ENCODE measurements around the gene SMARCC1. TPM values are rescaled to one million over a fixed set of nuclear protein-coding genes. Genes with fewer than 3 reads are reported as not detected.

SMARCC1 gene
- total RNA-seq, 2 donors from 2014 or later = 93.8 to 130 TPM

GRCh38 chr3:47601281-47601680 lies 180.4 kb downstream of the SMARCC1 start:
- H3K9me3 Mint-ChIP-seq = no peaks in the 10 kb centered on the region
- H3K4me1 Mint-ChIP-seq (ENCODE audit: low read depth in 2 of 2) = peaks cover 0 to 3% of the 10 kb centered on the region in 2 donors
- peaks cover 4% of the 10 kb centered on the region for H3K36me3 Mint-ChIP-seq

GRCh38 chr3:47594792-47595191 lies 186.9 kb downstream of the SMARCC1 start:
- Mint-ChIP-seq H3K27ac (no peak overlapping the region), H3K27me3 (no peaks in the 10 kb centered on the region), H3K4me3 (no peak overlapping the region), H3K36me3 (no peaks in the 10 kb centered on the region), H3K4me1 (ENCODE audit: low read depth in 2 of 2) (no peaks in the 10 kb centered on the region), H3K9me3 (no peaks in the 10 kb centered on the region)
- ATAC-seq (no peak), DNase-seq (ENCODE audit: low spot score) (no peak)

More at GRCh38 chr3:47601281-47601680, 180.4 kb downstream of the SMARCC1 start:
- DNase-seq (ENCODE audit: low spot score) (no peak), ATAC-seq (no peak)
- H3K4me3 Mint-ChIP-seq = no peak overlapping the region
- H3K27ac Mint-ChIP-seq = peak overlapping the region in 1 of 2 donors; percentile 9
- H3K27me3 Mint-ChIP-seq = no peaks in the 10 kb centered on the region

GRCh38 chr3:47592066-47592795 lies 189.5 kb downstream of the SMARCC1 start:
- DNase-seq (ENCODE audit: low spot score) (no peak), ATAC-seq (no peak)
- Mint-ChIP-seq H3K27ac (no peak overlapping the region), H3K4me1 (ENCODE audit: low read depth in 2 of 2) (no peaks in the 10 kb centered on the region), H3K27me3 (no peaks in the 10 kb centered on the region), H3K36me3 (no peaks in the 10 kb centered on the region), H3K9me3 (no peaks in the 10 kb centered on the region), H3K4me3 (no peak overlapping the region)

DNA sequence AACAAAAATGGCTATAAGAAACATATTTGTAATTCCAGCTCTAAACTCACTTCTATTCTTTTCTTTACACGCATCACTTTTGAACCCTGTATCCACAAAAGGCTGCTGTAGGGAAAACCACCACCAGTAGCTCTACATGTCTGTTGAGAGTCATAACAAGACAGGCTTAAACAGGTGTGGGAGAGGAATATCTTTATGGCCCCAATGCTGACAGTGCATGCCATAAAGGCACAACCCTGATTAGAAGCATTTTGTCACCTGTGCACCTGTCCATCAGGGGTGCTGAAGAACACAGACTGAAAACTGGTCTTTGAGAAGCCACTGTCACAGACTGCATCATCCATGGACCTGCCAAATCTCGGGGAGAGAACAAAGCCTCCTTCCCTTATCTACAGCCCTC lies 191.5 kb downstream of the SMARCC1 start:
- DNase-seq (ENCODE audit: low spot score) (no peak), ATAC-seq (no peak)
- no peaks in the 10 kb centered on the region for H3K27me3 Mint-ChIP-seq
- H3K9me3 Mint-ChIP-seq = no peaks in the 10 kb centered on the region
- H3K27ac Mint-ChIP-seq = peak overlapping the region in 1 of 2 donors; percentile 3
- peaks cover 4% of the 10 kb centered on the region for H3K36me3 Mint-ChIP-seq
- H3K4me1 Mint-ChIP-seq (ENCODE audit: low read depth in 2 of 2) = no peaks in the 10 kb centered on the region
- H3K4me3 Mint-ChIP-seq = no peak overlapping the region

DNA sequence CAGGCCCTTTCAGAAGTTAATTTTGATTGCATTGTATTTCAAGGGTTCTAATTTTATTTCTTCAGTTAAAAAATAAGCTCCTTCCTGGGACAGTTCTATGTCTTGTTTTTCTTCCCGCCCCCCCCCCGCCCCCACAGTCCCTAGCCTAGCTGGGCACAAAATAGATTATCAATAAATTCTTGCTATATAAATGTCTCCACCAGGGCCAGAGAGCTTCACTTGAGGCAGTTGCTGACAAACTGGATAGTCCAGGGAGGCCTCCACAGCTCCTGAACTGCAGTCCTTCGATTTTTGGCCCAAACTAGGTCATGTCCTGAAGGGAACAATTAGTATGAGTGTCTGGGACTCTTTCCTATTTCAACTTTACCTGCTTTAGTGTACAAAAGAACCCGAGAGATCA lies 193.1 kb downstream of the SMARCC1 start:
- peaks cover 4% of the 10 kb centered on the region for H3K36me3 Mint-ChIP-seq
- H3K4me1 Mint-ChIP-seq (ENCODE audit: low read depth in 2 of 2) = no peaks in the 10 kb centered on the region
- DNase-seq (ENCODE audit: low spot score) (no peak), ATAC-seq (no peak)
- H3K9me3 Mint-ChIP-seq = no peaks in the 10 kb centered on the region
- H3K27ac Mint-ChIP-seq = no peak overlapping the region
- no peaks in the 10 kb centered on the region for H3K27me3 Mint-ChIP-seq
- H3K4me3 Mint-ChIP-seq = no peak overlapping the region

DNA sequence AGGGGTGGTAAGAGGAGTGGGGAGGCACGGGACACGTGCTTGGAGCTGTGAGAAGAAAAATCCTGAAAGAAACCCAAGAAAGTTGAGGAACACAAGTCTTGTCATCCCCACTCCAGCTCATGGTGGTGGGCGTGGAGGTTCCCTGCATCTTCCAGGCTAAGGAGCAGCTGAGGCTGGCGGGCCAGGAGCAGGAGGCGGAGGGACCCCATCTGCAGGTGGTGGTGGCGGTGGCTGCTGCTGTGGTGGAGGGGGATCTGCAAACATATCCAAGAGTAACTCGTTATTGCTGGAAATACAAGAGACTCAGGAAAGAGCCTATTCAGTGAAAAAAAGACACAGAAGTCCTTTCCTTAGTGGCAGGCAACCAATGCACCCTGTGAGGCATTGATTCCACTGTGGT lies 193.6 kb downstream of the SMARCC1 start:
- Mint-ChIP-seq H3K27ac (no peak overlapping the region), H3K4me3 (no peak overlapping the region), H3K27me3 (no peaks in the 10 kb centered on the region), H3K4me1 (ENCODE audit: low read depth in 2 of 2) (no peaks in the 10 kb centered on the region), H3K36me3 (peaks cover 4% of the 10 kb centered on the region), H3K9me3 (no peaks in the 10 kb centered on the region)
- ATAC-seq (no peak), DNase-seq (ENCODE audit: low spot score) (no peak)

DNA sequence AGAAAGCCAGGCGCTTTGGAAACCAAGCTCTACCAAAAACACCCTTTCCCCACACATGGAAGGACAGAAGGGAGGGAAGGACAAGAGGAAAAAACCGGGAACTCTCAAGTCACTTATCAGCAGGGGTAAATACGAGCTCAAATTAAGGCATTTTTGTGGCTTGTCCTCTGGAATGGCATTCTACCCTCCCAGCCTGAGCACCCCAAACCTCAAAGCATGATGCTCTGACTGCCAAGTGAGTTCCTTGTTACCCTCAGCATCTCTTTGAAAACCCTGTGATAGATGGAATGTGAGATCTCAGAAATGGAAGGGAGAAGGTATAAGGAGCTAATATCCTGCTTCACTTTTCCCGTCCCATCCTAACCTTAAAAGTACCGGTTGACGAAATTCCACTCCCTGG lies 194.9 kb downstream of the SMARCC1 start:
- Mint-ChIP-seq H3K4me1 (ENCODE audit: low read depth in 2 of 2) (no peaks in the 10 kb centered on the region), H3K36me3 (peaks cover 4% of the 10 kb centered on the region), H3K4me3 (no peak overlapping the region), H3K27me3 (no peaks in the 10 kb centered on the region), H3K9me3 (no peaks in the 10 kb centered on the region), H3K27ac (no peak overlapping the region)
- DNase-seq (ENCODE audit: low spot score) (no peak), ATAC-seq (no peak)

- H3K9me3 Mint-ChIP-seq = no peaks in the 10 kb centered on the region
- H3K4me3 Mint-ChIP-seq = no peak overlapping the region
- peaks cover 4% of the 10 kb centered on the region for H3K36me3 Mint-ChIP-seq
- H3K27ac Mint-ChIP-seq = no peak overlapping the region
- H3K4me1 Mint-ChIP-seq (ENCODE audit: low read depth in 2 of 2) = no peaks in the 10 kb centered on the region
- DNase-seq (ENCODE audit: low spot score) (no peak), ATAC-seq (no peak)
- peaks cover 7 to 15% of the 10 kb centered on the region in 2 donors for H3K27me3 Mint-ChIP-seq
Measured at GRCh38 chr3:47583320-47584075, 198.2 kb downstream of the SMARCC1 start.

GRCh38 chr3:47581835-47582234 lies 199.9 kb downstream of the SMARCC1 start:
- H3K36me3 Mint-ChIP-seq = peaks cover 4% of the 10 kb centered on the region
- no peak overlapping the region for H3K4me3 Mint-ChIP-seq
- H3K27ac Mint-ChIP-seq = no peak overlapping the region
- no peak for DNase-seq (ENCODE audit: low spot score)
- H3K4me1 Mint-ChIP-seq (ENCODE audit: low read depth in 2 of 2) = no peaks in the 10 kb centered on the region
- no peak for ATAC-seq
- H3K27me3 Mint-ChIP-seq = peaks cover 10 to 15% of the 10 kb centered on the region in 2 donors
- H3K9me3 Mint-ChIP-seq = no peaks in the 10 kb centered on the region

- Mint-ChIP-seq H3K4me1 (ENCODE audit: low read depth in 2 of 2) (no peaks in the 10 kb centered on the region), H3K9me3 (no peaks in the 10 kb centered on the region), H3K27me3 (peaks cover 10 to 15% of the 10 kb centered on the region in 2 donors), H3K27ac (no peak overlapping the region), H3K36me3 (peaks cover 4% of the 10 kb centered on the region), H3K4me3 (no peak overlapping the region)
- ATAC-seq (no peak), DNase-seq (ENCODE audit: low spot score) (no peak)
Measured at GRCh38 chr3:47581422-47581821, 200.3 kb downstream of the SMARCC1 start.

DNA sequence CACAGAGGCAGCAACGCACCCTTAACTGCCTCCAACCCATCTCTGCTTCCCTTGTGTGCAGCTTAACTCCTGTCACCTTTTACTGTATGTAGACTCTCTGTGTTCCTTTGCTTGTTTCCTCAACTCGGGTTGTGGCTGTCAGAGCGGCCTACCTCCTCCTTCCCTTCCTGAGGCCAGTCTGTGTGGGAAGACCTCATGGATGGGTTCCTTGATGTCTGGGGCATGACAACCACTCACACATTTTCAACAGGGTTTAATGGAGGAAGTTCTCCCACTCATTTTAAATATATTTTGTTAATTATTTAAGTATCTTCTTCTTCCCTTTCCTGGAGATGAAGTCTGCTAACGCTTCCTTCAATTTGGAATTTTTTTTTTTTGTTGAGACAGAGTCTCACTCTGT lies 201.2 kb downstream of the SMARCC1 start:
- peak overlapping the region; percentile 30 for H3K4me3 Mint-ChIP-seq
- H3K36me3 Mint-ChIP-seq = no peaks in the 10 kb centered on the region
- ATAC-seq (no peak), DNase-seq (ENCODE audit: low spot score) (no peak)
- no peaks in the 10 kb centered on the region for H3K9me3 Mint-ChIP-seq
- peaks cover 12 to 15% of the 10 kb centered on the region in 2 donors for H3K27me3 Mint-ChIP-seq
- no peaks in the 10 kb centered on the region for H3K4me1 Mint-ChIP-seq (ENCODE audit: low read depth in 2 of 2)
- no peak overlapping the region for H3K27ac Mint-ChIP-seq

GRCh38 chr3:47579875-47580274 lies 201.8 kb downstream of the SMARCC1 start:
- ATAC-seq (no peak), DNase-seq (ENCODE audit: low spot score) (no peak)
- H3K9me3 Mint-ChIP-seq = no peaks in the 10 kb centered on the region
- H3K27me3 Mint-ChIP-seq = peaks cover 15% of the 10 kb centered on the region in 2 donors
- H3K4me1 Mint-ChIP-seq (ENCODE audit: low read depth in 2 of 2) = no peaks in the 10 kb centered on the region
- peak overlapping the region; percentile 30 for H3K4me3 Mint-ChIP-seq
- H3K27ac Mint-ChIP-seq = no peak overlapping the region
- H3K36me3 Mint-ChIP-seq = no peaks in the 10 kb centered on the region

GRCh38 chr3:47578691-47579632 lies 202.7 kb downstream of the SMARCC1 start, which contains the start of gene CSPG5:
TSS of gene CSPG5 (minus strand) at chr3:47578865. CDS start at chr3:47578693, 172 bp downstream.
- no peaks in the 10 kb centered on the region for H3K36me3 Mint-ChIP-seq
- ATAC-seq = peak; percentile 73
- H3K27me3 Mint-ChIP-seq = peaks cover 15% of the 10 kb centered on the region in 2 donors
- H3K9me3 Mint-ChIP-seq = no peaks in the 10 kb centered on the region
- H3K4me1 Mint-ChIP-seq (ENCODE audit: low read depth in 2 of 2) = no peaks in the 10 kb centered on the region
- no peak within 1 kb of the TSS for H3K27ac Mint-ChIP-seq
- peak within 1 kb of the TSS; percentile 55 for H3K4me3 Mint-ChIP-seq
- no peak for DNase-seq (ENCODE audit: low spot score)
